Measurements from ENCODE around the gene OR2Z1. TPM values are rescaled to one million over a fixed set of nuclear protein-coding genes. Genes with fewer than 3 reads are reported as not detected.

OR2Z1 gene
- total RNA-seq (2014; rRNA removed; shearing (Covaris generic)), result not detected in 2 replicates

DNA sequence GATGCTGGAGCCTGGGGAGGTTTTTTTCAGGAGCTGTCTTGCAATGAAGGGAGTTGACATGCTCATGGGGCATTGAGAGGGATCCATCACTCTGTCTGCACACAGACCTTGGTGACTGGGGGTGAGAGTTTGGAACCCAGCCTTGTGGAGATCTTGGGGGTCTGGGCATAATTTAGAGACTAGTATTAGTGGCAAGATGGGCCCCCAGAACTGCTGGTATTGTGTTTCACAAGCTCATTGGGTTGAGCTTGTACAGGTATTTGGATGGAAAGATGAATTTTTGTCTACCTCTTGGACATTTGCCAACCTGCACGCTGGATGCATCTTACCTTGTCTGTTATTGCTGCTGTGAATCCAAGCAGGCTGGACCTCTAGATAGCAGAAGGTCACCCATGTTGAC is at the start of gene OR2Z1:
Gene OR2Z1 (plus strand): TSS at position 301 of the 400 bp plus-strand sequence. CDS start 9,395 bp downstream, outside the sequence.
- no peak for DNase-seq (ENCODE audit: low read depth)

- no peak for DNase-seq (ENCODE audit: low read depth)
Measured at GRCh38 chr19:8673276-8673891, 48.0 kb upstream of the OR2Z1 start.

GRCh38 chr19:8675066-8675465 is 46.4 kb upstream of the OR2Z1 start:
- no peak for DNase-seq (ENCODE audit: low read depth)

DNA sequence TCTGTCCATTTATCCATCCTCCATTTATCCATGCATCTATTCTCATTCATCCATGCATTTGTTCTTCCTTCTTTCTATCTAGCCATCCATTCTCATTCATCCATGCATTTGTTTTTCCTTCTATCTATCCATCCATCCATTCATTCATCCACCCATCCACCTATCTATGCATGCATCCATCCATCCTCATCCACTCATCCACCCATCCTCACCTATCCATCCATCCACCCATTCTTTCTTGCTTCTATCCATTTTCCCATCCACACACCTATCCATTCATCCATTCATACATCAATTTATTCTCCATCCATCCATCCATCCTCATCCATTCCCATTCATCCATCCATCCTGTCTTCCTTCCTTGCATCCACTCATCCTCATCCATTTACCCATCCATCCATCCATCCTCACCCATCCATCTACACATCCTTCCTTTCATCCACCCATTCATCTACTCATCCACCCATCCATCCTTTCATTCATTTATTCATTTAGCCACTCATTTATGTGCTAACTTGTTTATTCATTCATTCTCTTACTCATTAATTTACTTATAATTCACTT is 43.1 kb upstream of the OR2Z1 start:
- no peak for DNase-seq (ENCODE audit: low read depth)

GRCh38 chr19:8680676-8681344 is 40.6 kb upstream of the OR2Z1 start:
- DNase-seq (ENCODE audit: low read depth), result peak; percentile 28

DNA sequence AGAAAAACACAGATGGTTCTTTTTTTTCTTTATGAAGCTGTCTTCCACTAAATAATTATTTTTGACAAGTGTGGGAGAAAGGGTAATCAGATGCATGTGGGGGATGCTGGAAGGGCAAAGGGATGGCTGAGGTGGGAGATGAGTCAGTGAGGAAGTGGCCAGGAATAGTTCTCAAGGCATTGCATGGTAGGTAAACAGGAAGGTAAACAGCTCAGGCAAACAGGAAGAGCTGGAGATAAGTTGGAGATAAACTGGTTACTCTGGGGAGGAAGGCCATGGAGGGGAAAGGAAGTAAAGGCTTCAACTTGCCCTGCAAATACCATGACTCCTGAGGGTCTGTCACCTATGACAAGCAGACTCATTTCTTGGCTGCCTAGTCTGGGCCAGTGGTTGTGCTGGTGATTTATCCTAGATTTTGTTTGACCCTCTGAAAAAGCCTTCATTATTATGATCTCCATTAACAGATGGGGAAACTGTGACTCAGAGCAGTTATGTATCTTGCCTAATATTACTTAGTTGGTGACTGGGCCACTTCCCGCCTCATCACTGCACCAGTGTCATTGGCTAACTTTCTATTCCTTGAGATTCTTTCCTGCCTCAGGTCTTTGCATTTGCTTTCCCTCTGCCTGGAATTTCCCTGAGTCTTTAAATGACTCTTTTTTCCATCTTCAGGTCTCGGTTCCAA is 39.9 kb upstream of the OR2Z1 start:
- DNase-seq (ENCODE audit: low read depth), result peak; percentile 44

- no peak for DNase-seq (ENCODE audit: low read depth)
Measured at GRCh38 chr19:8682472-8682871, 39.0 kb upstream of the OR2Z1 start.

GRCh38 chr19:8682931-8683330 is 38.5 kb upstream of the OR2Z1 start:
- DNase-seq (ENCODE audit: low read depth), result no peak

DNA sequence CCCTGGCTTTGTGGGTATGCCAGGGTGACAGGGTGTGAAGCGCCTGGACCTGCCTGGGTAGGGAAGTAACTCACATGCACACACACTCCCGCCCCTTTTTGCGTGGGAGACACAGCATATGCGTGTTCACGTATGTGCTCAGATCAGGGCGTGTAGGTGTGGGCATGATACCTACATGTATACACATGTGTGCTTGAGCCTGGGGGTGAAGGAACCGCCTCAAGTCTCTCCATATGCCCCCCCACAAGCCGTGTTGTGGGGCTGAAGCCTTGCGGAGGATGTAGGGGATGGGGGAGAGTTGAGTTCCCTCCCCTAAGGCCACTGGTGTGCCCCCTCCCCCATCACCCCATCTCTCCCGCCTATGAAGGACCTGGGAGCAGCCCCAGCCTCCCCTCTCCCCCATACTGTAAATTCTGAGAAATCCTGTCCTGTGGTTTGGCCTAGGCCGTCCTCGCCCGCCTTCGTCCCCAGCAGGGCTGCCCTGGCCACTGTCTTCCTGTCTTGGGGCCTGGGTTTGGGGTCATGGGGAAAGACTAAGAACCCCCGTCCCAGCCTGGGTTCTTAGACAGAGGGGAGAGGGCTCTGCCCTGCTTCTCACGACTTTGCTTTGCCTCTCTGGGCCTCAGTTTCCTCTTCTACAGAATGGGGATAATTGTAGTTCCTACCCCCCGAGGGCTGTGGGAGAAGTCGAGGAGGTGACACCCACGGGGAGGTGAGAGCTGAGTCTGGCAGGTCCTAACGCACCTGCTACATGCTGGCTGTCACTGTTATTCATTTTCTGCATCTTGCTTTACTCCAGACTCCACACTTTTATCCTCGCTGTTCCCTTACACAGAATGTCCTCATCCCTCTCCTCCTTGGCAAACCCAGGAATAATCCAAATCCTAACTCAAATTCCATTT is 37.2 kb upstream of the OR2Z1 start:
- DNase-seq (ENCODE audit: low read depth), result no peak

DNA sequence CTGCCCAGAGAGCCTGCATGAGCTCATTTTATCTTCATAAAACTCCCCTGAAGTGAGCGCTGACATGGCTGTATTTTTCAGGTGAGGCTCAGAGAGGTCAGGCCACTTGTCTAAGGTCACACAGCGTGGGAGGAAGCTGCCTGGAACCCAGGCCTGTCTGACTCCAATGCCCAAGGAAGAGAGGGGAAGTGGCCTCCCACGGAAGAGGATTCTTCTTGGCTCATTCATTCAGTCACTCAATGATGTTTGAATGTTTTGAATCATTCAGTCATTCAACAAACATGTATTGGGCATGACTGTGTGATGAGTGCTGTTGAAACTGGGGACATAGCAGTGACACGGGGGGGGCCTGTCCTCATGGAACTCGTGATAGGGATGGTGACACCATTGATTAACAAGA is 34.9 kb upstream of the OR2Z1 start:
- DNase-seq (ENCODE audit: low read depth), result no peak

DNA sequence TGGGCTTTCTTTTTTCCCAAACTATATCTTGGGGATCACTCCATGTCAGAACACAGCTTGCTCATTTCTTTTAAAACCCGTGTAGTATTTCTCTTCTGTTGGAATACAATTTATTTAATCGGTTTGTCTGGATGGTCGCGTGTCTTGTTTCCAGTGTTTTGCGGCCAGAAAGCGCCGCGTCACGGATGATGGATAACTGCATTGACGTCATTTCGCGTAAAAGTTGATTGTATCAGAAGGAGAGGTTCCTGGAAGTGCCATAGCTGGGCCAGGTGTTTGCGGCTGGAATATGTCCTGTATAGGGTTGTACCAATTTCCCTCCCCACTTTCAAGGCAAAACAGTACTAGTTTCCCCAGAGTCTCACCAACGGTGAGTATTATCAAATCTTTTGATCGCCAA is 32.5 kb upstream of the OR2Z1 start:
- DNase-seq (ENCODE audit: low read depth), result peak; percentile 24

DNA sequence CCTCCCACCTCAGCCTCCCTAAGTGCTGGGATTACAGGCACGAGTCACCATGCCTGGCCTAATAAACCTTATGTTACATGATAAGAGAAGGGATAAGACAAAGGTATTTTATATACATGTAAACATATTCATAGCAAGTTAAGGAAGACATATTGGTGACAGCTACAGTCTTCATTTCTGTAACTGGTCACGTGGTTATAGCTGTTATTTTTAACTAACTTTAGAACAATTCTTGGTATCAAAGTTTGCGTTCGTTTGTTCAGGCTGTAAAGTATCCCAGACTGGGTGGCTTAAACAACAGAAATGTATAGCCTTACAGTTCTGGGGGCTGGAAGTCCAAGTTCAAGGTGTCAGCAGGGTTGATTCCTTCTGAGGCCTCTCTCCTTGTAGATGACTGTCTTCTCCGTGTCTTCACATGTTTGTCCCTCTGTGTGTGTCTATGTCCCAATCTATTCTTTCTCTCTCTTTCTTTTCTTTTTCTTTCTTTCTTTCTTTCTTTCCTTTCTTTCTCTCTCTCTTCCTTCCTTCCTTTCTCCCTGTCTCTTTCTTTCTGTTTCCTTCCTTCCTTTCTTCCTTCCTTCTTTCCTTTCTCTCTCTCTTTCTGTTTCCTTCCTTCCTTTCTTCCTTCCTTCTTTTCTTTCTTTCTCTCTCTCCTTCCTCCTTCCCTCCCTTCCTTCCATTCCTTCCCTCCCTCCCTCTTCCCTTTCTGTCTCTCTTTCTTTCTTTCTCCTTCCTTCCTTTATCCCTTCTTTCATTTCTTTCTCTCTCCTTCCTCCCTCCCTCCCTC is 30.5 kb upstream of the OR2Z1 start:
- DNase-seq (ENCODE audit: low read depth), result no peak

DNA sequence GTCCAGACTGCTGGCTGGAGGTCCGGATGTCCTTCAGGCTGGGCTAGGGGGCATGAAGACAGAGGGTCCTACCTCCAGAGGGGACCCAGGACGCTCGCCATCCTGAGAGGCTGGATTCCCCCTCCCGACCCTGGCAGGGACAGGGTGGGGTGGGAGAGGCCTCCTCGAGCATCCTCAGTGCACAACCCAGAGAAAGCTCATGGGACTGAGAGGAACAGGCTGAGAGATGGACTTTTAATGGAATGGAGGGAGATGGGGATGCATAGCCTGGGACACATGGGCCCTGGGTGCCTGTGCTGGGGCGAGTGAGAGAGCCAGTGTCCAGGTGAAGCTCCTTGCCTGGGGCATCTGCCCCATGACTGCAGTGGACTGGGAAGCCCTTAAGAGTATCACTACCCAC is 25.9 kb upstream of the OR2Z1 start:
- DNase-seq (ENCODE audit: low read depth), result no peak

GRCh38 chr19:8695911-8696310 is 25.5 kb upstream of the OR2Z1 start:
- no peak for DNase-seq (ENCODE audit: low read depth)

DNA sequence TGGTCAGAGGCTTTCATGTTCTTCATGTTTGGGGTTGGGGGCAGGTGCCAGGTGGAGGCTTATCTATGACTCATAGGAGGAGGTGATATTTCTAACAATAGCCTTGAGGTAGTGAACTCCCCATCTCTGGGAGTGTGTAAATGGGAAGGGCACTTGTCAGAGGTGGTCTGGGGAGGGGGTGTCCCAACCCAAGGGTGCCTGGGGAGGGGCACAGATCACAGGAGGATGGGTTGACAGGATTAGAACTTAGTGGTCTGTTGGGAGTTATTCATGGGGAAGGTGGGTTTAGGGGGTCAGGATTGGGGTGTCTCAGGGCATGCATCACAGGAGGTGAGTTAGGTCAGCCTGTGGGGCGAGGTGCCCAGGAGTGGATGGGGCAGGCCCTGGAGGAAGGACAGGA is 24.4 kb upstream of the OR2Z1 start:
- DNase-seq (ENCODE audit: low read depth), result no peak

GRCh38 chr19:8697671-8698432 is 23.6 kb upstream of the OR2Z1 start:
- DNase-seq (ENCODE audit: low read depth), result peak; percentile 19

- DNase-seq (ENCODE audit: low read depth), result no peak
Measured at GRCh38 chr19:8698433-8699063, 22.9 kb upstream of the OR2Z1 start, which contains the start of gene ACTL9. Gene ACTL9 (minus strand): TSS chr19:8698795. CDS start chr19:8698701, 94 bp downstream.

DNA sequence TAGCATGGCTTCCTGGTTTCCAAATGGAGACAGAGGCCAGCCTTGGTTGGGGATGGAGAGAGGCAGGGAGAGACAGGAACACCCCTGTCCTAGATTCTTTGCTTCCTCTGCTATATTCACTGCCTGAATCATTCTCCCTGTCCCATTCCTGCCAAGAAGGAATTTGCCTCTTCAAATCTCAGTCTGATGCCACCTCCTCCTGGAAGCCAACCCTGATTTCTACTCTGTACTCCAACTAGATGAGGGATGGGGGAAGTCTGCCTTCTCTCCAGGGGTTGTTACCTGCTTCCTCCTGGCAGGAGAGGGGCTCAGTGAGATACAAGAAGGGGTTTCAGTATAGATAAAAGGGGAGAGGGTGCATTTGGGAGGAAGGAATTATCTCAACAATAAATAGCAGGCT is 21.5 kb upstream of the OR2Z1 start:
- DNase-seq (ENCODE audit: low read depth), result no peak

DNA sequence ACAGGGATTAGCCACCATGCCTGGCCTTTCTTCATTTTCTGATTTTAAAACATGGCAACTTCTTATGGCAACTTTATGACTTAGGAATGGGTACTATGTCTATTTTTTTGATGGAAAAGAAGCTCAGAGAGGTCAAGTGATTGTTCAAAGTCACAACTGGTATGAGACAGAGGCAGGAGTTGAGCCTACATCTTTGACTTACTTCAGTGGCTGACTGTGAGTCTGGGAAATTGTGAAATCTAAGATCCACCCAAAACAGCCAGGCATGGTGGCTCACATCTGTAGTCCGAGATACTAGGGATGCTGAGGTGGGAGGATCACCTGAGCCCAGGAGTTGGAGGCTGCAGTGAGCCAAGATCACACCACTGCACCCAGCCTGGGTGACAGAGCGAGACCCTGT is 20.5 kb upstream of the OR2Z1 start:
- DNase-seq (ENCODE audit: low read depth), result no peak

DNA sequence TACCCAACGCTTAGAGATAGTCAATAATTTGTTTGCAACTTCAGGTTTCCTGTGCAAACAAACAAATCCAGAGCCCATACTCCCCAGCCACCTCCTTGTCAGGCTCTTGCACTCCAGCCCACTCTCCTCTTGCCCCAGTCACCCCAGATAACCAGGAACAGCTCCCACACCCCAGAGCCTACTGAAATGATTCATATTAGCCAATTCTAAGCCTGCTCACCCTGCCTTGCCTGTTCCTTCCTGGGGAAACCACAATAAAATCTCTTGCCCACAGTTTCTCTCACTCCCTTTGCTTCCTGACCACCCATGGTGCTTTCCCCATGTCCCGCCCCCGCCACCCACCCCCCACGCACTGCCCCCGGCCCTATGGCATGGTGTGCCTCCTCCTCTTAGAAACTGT is 19.1 kb upstream of the OR2Z1 start:
- peak; percentile 43 for DNase-seq (ENCODE audit: low read depth)

Data from Daoy (cell line).